HK-2 (cell line): ENCODE measurements around the gene ABCG5.

Source experiments
- DNase-seq: peaks from one replicate; pipeline ENCODE4 v3.0.0-alpha.2; 2018; ENCODE audit not compliant: unreplicated experiment

The ABCG5 gene

GRCh38 chr2:43841949-43842865 is 3.6 kb upstream of the ABCG5 start:
- DNase-seq: no peak

- DNase-seq: no peak
Measured at GRCh38 chr2:43840965-43841364, 2.3 kb upstream of the ABCG5 start.

- DNase-seq: no peak
Measured at GRCh38 chr2:43839776-43840564, 1.3 kb upstream of the ABCG5 start.

GRCh38 chr2:43837831-43838559 is 644 bp downstream of the ABCG5 start:
- no peak for DNase-seq

- DNase-seq: no peak
Measured at GRCh38 chr2:43837033-43837432, 1.6 kb downstream of the ABCG5 start.

GRCh38 chr2:43832457-43832856 is 6.2 kb downstream of the ABCG5 start:
- no peak for DNase-seq

GRCh38 chr2:43831543-43832294 is 6.9 kb downstream of the ABCG5 start:
- no peak for DNase-seq

- DNase-seq: no peak
Measured at GRCh38 chr2:43826305-43827250, 12.1 kb downstream of the ABCG5 start.

GRCh38 chr2:43825841-43826240 is 12.8 kb downstream of the ABCG5 start:
- DNase-seq: no peak

GRCh38 chr2:43824951-43825493 is 13.6 kb downstream of the ABCG5 start:
- DNase-seq: no peak

GRCh38 chr2:43824512-43824911 is 14.1 kb downstream of the ABCG5 start:
- no peak for DNase-seq

GRCh38 chr2:43823751-43824150 is 14.9 kb downstream of the ABCG5 start:
- DNase-seq: no peak

- DNase-seq: no peak
Measured at GRCh38 chr2:43822839-43823238, 15.8 kb downstream of the ABCG5 start.

- no peak for DNase-seq
Measured at GRCh38 chr2:43819491-43820163, 19.0 kb downstream of the ABCG5 start.

- DNase-seq: peak; percentile 4
Measured at GRCh38 chr2:43818761-43819160, 19.9 kb downstream of the ABCG5 start.

GRCh38 chr2:43814711-43815110 is 23.9 kb downstream of the ABCG5 start:
- DNase-seq: no peak

GRCh38 chr2:43812947-43813346 is 25.7 kb downstream of the ABCG5 start:
- no peak for DNase-seq

- DNase-seq: no peak
Measured at GRCh38 chr2:43812006-43812405, 26.6 kb downstream of the ABCG5 start.

GRCh38 chr2:43810888-43811287 is 27.8 kb downstream of the ABCG5 start:
- no peak for DNase-seq
